ENCODE results near the gene DCAF17.
"Not testable (repeated sequence)": the region's sequence is repeated elsewhere in the genome, so short reads cannot be mapped to it uniquely, and the experiment has no call there.

Gene DCAF17

GRCh38 chr2:171516793-171517192, 82.8 kb downstream of the DCAF17 start:
- no peak for DNase-seq

GRCh38 chr2:171520471-171520870, 86.4 kb downstream of the DCAF17 start:
- DNase-seq: no peak

GRCh38 chr2:171521361-171522051, 87.5 kb downstream of the DCAF17 start:
- peak; percentile 62 to 82 for DNase-seq

- peak; percentile 94 for DNase-seq
Measured at GRCh38 chr2:171522052-171522787, 88.2 kb downstream of the DCAF17 start, which contains the start of gene CYBRD1. TSS of gene CYBRD1 (plus strand) at chr2:171522474. CDS start at chr2:171522546, 72 bp downstream.

- DNase-seq: peak; percentile 55 to 69
Measured at GRCh38 chr2:171522788-171523087, 88.7 kb downstream of the DCAF17 start.

- peak; percentile 92 to 96 for DNase-seq
Measured at GRCh38 chr2:171523088-171524017, 89.3 kb downstream of the DCAF17 start.

- DNase-seq: no peak
Measured at GRCh38 chr2:171524018-171524401, 90.0 kb downstream of the DCAF17 start.

GRCh38 chr2:171529914-171530313, 95.9 kb downstream of the DCAF17 start:
- DNase-seq: peak in 1 of 2 experiments; percentile 47

GRCh38 chr2:171530378-171530777, 96.4 kb downstream of the DCAF17 start:
- peak in 1 of 2 experiments; percentile 25 for DNase-seq

- not testable (repeated sequence) for DNase-seq
Measured at GRCh38 chr2:171530859-171531258, 96.8 kb downstream of the DCAF17 start.

- DNase-seq: no peak
Measured at GRCh38 chr2:171531291-171531690, 97.3 kb downstream of the DCAF17 start.

- DNase-seq: no peak
Measured at GRCh38 chr2:171531836-171532450, 97.9 kb downstream of the DCAF17 start.

- DNase-seq: no peak
Measured at GRCh38 chr2:171533331-171533730, 99.3 kb downstream of the DCAF17 start.

Measured in Kasumi-1 (cell line).